SKM-1 (cell line): ENCODE data around the gene RHBDD1.

Source experiments
- DNase-seq: peaks from one replicate; lab custom pipeline; 2025; ENCODE audit not compliant: unreplicated experiment; lab: John Stamatoyannopoulos, UW

The RHBDD1 gene

GRCh38 chr2:227025510-227025909 is 189.7 kb downstream of the RHBDD1 start:
- DNase-seq = no peak

- peak; percentile 13 for DNase-seq
These were observed 193.7 kb downstream of the RHBDD1 start for GRCh38 chr2:227029426-227030105.

GRCh38 chr2:227030789-227031188 is 194.9 kb downstream of the RHBDD1 start:
- no peak for DNase-seq

- no peak for DNase-seq
These were observed 195.5 kb downstream of the RHBDD1 start for GRCh38 chr2:227031379-227031778.

GRCh38 chr2:227033471-227034148 is 197.8 kb downstream of the RHBDD1 start:
- DNase-seq = no peak

- DNase-seq = no peak
These were observed 200.0 kb downstream of the RHBDD1 start for GRCh38 chr2:227035711-227036367.

- DNase-seq = no peak
These were observed 200.7 kb downstream of the RHBDD1 start for GRCh38 chr2:227036527-227036926.

GRCh38 chr2:227038550-227039189 is 202.8 kb downstream of the RHBDD1 start:
- no peak for DNase-seq

GRCh38 chr2:227043981-227044380 is 208.1 kb downstream of the RHBDD1 start:
- no peak for DNase-seq
